HCT116 (cell line): Measurements from ENCODE around the gene ABR. TPM values are rescaled to one million over a fixed set of nuclear protein-coding genes. Genes with fewer than 3 reads are reported as not detected.
"Not testable (repeated sequence)": the region's sequence is repeated elsewhere in the genome, so short reads cannot be mapped to it uniquely, and the experiment has no call there.

Source experiments
- ATAC-seq: fragments of 200-7000 bp; cut with Tn5 transposase; 2 replicates; pipeline ENCODE4 v1.9.1; 2020; ENCODE audit warnings: mild to moderate bottlenecking, moderate library complexity
- BruUV-seq: library from RNA; stranded (reverse); fragments of 400-500 nt; replicated peaks from 2 replicates; lab custom pipeline; 2021; lab: Mats Ljungman, UMichigan
- CTCF ChIA-PET: fragments of 300-600 bp; sonication (Branson Sonifier 250); formaldehyde crosslinking; loops from one replicate; lab custom pipeline; 2021; ENCODE audit warnings: antibody characterized with exemption; lab: Charles Lee
- POLR2A ChIA-PET: fragments of 300-600, 350-600 bp; sonication (Branson Sonifier 250); formaldehyde crosslinking; loops from one replicate; lab custom pipeline; 2021; ENCODE audit warnings: antibody characterized with exemption; lab: Charles Lee
- RAD21 ChIA-PET, 2 experiments: fragments of 300-600 bp; sonication (Branson Sonifier 250); formaldehyde crosslinking; loops; one replicate each; lab custom pipeline; 2023; ENCODE audit warnings: low total read pairs in 2 of 2; ENCODE audit not compliant: uncharacterized antibody in 2 of 2, unreplicated experiment in 2 of 2, low non-redundant PET in 1 of 2; lab: Charles Lee
- DNase-seq: peaks from one replicate; pipeline ENCODE4 v3.0.0-alpha.2; 2010; ENCODE audit warnings: low read depth, low spot score
- H2AFZ ChIP-seq: fragments of 200-600 bp; shearing (Covaris generic), sonication (generic); 2 replicates; pipeline ENCODE4 v1.6.1; 2017; ENCODE audit warnings: low read depth, mixed run types, mixed read lengths, antibody characterized with exemption, low read length; ENCODE audit not compliant: poor library complexity, severe bottlenecking
- H3K27ac ChIP-seq: 2 replicates; pipeline ENCODE4 v1.5.1; 2012; ENCODE audit warnings: low read depth, low read length
- H3K27me3 ChIP-seq: fragments of 200-600 bp; sonication (generic); 2 replicates; pipeline ENCODE4 v1.6.1; 2016; ENCODE audit warnings: mixed run types, low read length, mixed read lengths; ENCODE audit not compliant: insufficient read depth
- H3K36me3 ChIP-seq, 2 experiments: fragments of 200-500 bp in 1 of 2; fragments of 200-600 bp in 1 of 2; sonication (Bioruptor generic) in 1 of 2; sonication (generic) in 1 of 2; 2 replicates each; pipeline versions ENCODE4 v1.5.1 to v1.6.1; 2014 to 2016; ENCODE audit warnings: low read length in 2 of 2, inconsistent platforms in 1 of 2, mixed read lengths in 1 of 2, mixed run types in 1 of 2; ENCODE audit not compliant: insufficient read depth in 2 of 2, control insufficient read depth in 1 of 2
- H3K4me1 ChIP-seq, 2 experiments: fragments of 200-600 bp in 1 of 2; sonication (generic) in 1 of 2; 2 replicates each; pipeline versions ENCODE4 v1.5.1 to v1.6.1; 2012 to 2017; ENCODE audit warnings: low read length in 2 of 2, inconsistent platforms in 1 of 2, mild to moderate bottlenecking in 1 of 2, mixed read lengths in 1 of 2, mixed run types in 1 of 2, moderate library complexity in 1 of 2; ENCODE audit not compliant: insufficient read depth in 2 of 2, control insufficient read depth in 1 of 2
- H3K4me2 ChIP-seq: fragments of 200-600 bp; sonication (generic); 2 replicates; pipeline ENCODE4 v1.6.1; 2017; ENCODE audit warnings: mixed run types, low read length, mixed read lengths
- H3K4me3 ChIP-seq, 2 experiments: fragments of 200-600 bp in 1 of 2; sonication (generic) in 1 of 2; replicated peaks in 1 of 2; 2 replicates each; pipeline ENCODE4 v1.5.1; 2011 to 2016; ENCODE audit warnings: low read length in 2 of 2, control low read depth in 1 of 2, low read depth in 1 of 2, mild to moderate bottlenecking in 1 of 2, mixed read lengths in 1 of 2, mixed run types in 1 of 2
- H3K79me2 ChIP-seq: fragments of 200-600 bp; sonication (generic); 2 replicates; pipeline ENCODE4 v1.6.1; 2017; ENCODE audit warnings: mild to moderate bottlenecking, mixed run types, low read length, moderate library complexity, mixed read lengths; ENCODE audit not compliant: insufficient read depth
- H3K9ac ChIP-seq: fragments of 200-600 bp; sonication (generic); 2 replicates; pipeline ENCODE4 v1.6.1; 2016; ENCODE audit warnings: low read length, mixed read lengths
- H3K9me2 ChIP-seq: fragments of 200-600 bp; sonication (generic), shearing (Covaris generic); 2 replicates; pipeline ENCODE4 v1.6.1; 2017; ENCODE audit warnings: mixed run types, mild to moderate bottlenecking, moderate library complexity; ENCODE audit not compliant: insufficient read depth
- H3K9me3 ChIP-seq, 2 experiments: fragments of 200-500 bp in 1 of 2; fragments of 200-600 bp in 1 of 2; sonication (Bioruptor generic) in 1 of 2; sonication (generic) in 1 of 2; 2 replicates each; pipeline ENCODE4 v1.6.1; 2014 to 2017; ENCODE audit warnings: low read length in 2 of 2, mixed read lengths in 2 of 2, inconsistent platforms in 1 of 2, low read depth in 1 of 2, mild to moderate bottlenecking in 1 of 2, mixed run types in 1 of 2, moderate library complexity in 1 of 2; ENCODE audit not compliant: control insufficient read depth in 1 of 2, insufficient read depth in 1 of 2
- H4K20me1 ChIP-seq: fragments of 200-600 bp; sonication (generic), shearing (Covaris generic); 2 replicates; pipeline ENCODE4 v1.6.1; 2017; ENCODE audit warnings: mixed run types, mild to moderate bottlenecking, moderate library complexity; ENCODE audit not compliant: insufficient read depth
- CBX3 ChIP-seq: IDR thresholded peaks from 2 replicates; pipeline ENCODE4 v1.6.1; 2012; ENCODE audit warnings: low read depth
- POLR2AphosphoS5 ChIP-seq: IDR thresholded peaks from 2 replicates; pipeline ENCODE4 v1.6.1; 2011; ENCODE audit warnings: mild to moderate bottlenecking, low read depth, low read length, moderate library complexity
- SP1 ChIP-seq: IDR thresholded peaks from 2 replicates; pipeline ENCODE4 v1.6.1; 2012; ENCODE audit warnings: low read depth
- SRF ChIP-seq: IDR thresholded peaks from 2 replicates; pipeline ENCODE4 v1.6.1; 2012; ENCODE audit warnings: low read depth
- TCF7L2 ChIP-seq: IDR thresholded peaks from 2 replicates; pipeline ENCODE4 v1.7.0; 2011; ENCODE audit warnings: borderline replicate concordance, inconsistent platforms; ENCODE audit not compliant: insufficient read depth, insufficient read length; ENCODE audit errors: extremely low read depth
- ZFX ChIP-seq: fragments of 450-650 bp; IDR thresholded peaks from 2 replicates; pipeline ENCODE4 v1.6.1; 2017
- ZNF274 ChIP-seq: fragments of 200-500 bp; sonication (Bioruptor generic); IDR thresholded peaks from 2 replicates; pipeline ENCODE4 v1.6.1; 2014; ENCODE audit warnings: mild to moderate bottlenecking, low read depth, low read length, inconsistent platforms
- intact Hi-C: fragments of 100-400 bp; cut with micrococcal nuclease; formaldehyde crosslinking; loops from 2 replicates; pipeline ENCODE4 v1.10.0; 2022
- total RNA-seq: library from RNA; stranded (reverse); gene quantifications from one replicate; pipeline ENCODE4 v1.2.1, GENCODE V29; 2021; ENCODE audit not compliant: unreplicated experiment
- TF ChIP-seq, protein P1 (sequence below), 3 experiments: fragments of 200-600 bp in 1 of 3; sonication (generic) in 1 of 3; IDR thresholded peaks in 2 of 3; conservative IDR thresholded peaks in 1 of 3; 2 replicates each; pipeline ENCODE4 v1.5.1; 2012 to 2017; ENCODE audit warnings: low read depth in 2 of 3, low read length in 2 of 3, antibody characterized with exemption in 1 of 3, borderline replicate concordance in 1 of 3, control low read depth in 1 of 3, mild to moderate bottlenecking in 1 of 3, mixed read lengths in 1 of 3, mixed run types in 1 of 3, moderate library complexity in 1 of 3; ENCODE audit not compliant: insufficient read depth in 1 of 3

ABR gene
- total RNA-seq, 1 experiment from 2014 or later, result 58.5 TPM

DNA sequence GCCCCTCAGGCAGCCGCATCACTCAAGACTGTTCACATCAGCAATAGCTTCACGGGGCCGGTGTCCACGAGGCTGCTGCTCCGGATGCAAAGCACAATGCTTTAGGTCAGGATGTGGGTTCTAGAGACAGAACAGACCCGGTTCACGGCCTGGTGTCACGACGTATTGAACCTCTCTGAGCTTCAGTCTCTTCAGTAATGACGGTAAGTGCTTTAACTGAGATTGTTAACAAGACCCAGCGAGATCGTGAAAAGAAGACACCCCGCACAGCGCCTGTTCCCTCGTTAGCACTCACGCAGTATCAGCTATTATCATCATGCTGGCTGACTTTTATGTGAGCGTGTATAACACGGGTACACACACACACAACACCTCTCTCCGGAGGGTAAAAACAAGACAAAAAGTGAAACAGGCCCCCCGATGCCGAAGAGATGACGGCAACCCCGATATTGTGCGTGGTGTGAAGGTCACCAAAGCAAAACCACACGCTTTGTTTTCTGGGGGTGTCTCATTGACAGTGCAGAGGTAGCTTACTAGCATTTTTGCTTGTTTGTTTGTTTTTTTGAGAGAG is 21.4 kb upstream of the ABR start:
- Histone ChIP-seq H3K27ac (no peak overlapping the region), H3K4me3 (no peak overlapping the region), H3K4me2 (no peak overlapping the region), H3K4me1 (peaks cover 3 to 15% of the 10 kb centered on the region in 2 experiments; a peak in 2 of 4 replicates), H4K20me1 (no peaks in the 10 kb centered on the region), H3K27me3 (no peaks in the 10 kb centered on the region), H3K9me3 (no peaks in the 10 kb centered on the region), H3K79me2 (no peaks in the 10 kb centered on the region), H3K9me2 (no peaks in the 10 kb centered on the region), H3K9ac (no peak overlapping the region), H3K36me3 (no peaks in the 10 kb centered on the region), H2AFZ (no peak overlapping the region)
- DNase-seq (no peak), ATAC-seq (no peak)
- POLR2A ChIA-PET, result no interaction called here
- intact Hi-C loops, result no loop called here
- TF ChIP-seq SRF, result no peak
- TF ChIP-seq ZNF274, result no peak
- TF ChIP-seq ZFX, result no peak
- TF ChIP-seq SP1, result no peak
- no peak for TF ChIP-seq CBX3
- TF ChIP-seq, protein P1, sequence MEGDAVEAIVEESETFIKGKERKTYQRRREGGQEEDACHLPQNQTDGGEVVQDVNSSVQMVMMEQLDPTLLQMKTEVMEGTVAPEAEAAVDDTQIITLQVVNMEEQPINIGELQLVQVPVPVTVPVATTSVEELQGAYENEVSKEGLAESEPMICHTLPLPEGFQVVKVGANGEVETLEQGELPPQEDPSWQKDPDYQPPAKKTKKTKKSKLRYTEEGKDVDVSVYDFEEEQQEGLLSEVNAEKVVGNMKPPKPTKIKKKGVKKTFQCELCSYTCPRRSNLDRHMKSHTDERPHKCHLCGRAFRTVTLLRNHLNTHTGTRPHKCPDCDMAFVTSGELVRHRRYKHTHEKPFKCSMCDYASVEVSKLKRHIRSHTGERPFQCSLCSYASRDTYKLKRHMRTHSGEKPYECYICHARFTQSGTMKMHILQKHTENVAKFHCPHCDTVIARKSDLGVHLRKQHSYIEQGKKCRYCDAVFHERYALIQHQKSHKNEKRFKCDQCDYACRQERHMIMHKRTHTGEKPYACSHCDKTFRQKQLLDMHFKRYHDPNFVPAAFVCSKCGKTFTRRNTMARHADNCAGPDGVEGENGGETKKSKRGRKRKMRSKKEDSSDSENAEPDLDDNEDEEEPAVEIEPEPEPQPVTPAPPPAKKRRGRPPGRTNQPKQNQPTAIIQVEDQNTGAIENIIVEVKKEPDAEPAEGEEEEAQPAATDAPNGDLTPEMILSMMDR (IDR thresholded peaks at IDR 0.05 in 2 of 3, conservative IDR thresholded peaks at IDR 0.05 in 1 of 3; ENCODE audit: borderline replicate concordance in 1 of 3, insufficient read depth in 1 of 3, low read depth in 2 of 3, low read length in 2 of 3), result no peak
- TF ChIP-seq TCF7L2, result no peak
- TF ChIP-seq POLR2AphosphoS5, result no peak
- RAD21 ChIA-PET, result no interaction called here
- CTCF ChIA-PET, result interaction anchor here (1.4 kb wide), 1 partner anchor 143 kb away, joined by 4 read pairs; no protein-coding TSS in a partner anchor
- BruUV-seq, result no TSS peak

DNA sequence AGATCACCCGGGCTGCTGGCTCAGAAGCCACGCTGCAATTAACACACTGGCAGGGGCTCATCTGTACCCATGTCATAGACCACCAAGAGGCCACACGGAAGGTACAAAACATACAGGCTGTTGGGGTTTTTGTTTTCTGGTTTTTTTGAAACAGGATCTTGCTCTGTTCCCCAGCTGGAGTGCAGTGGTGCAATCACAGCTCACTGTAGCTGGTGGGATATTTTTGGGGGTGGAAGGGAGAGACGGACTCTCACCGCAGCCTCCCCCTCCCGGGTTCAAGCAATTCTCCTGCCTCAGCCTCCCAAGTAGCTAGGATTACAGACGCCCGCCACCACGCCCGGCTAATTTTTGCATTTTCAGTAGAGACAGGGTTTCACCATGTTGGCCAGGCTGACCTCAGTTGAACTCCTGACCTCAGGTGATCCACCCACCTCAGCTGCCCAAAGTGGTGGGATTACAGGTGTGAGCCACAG is 19.5 kb upstream of the ABR start:
- POLR2A ChIA-PET, H3K27me3 ChIP-seq, intact Hi-C loops, H3K9me3 ChIP-seq, DNase-seq, ATAC-seq, H3K4me3 ChIP-seq, H3K36me3 ChIP-seq, H3K27ac ChIP-seq, H4K20me1 ChIP-seq, RAD21 ChIA-PET, H3K9me2 ChIP-seq, H2AFZ ChIP-seq, H3K79me2 ChIP-seq, H3K4me2 ChIP-seq, BruUV-seq, H3K9ac ChIP-seq: not testable (repeated sequence)
- H3K4me1 ChIP-seq, result peaks cover 3 to 15% of the 10 kb centered on the region in 2 experiments; a peak in 2 of 4 replicates
- CTCF ChIA-PET, result interaction anchor here (0.7 to 1.2 kb wide), 2 partner anchors 12 to 141 kb away, joined by 3 to 5 read pairs; no protein-coding TSS in a partner anchor
